NCI-H345 (cell line): ENCODE data around the gene SAMD13.

Experiments
- DNase-seq: peaks from one replicate; lab custom pipeline; 2025; lab: John Stamatoyannopoulos, UW

Gene SAMD13, protein sequence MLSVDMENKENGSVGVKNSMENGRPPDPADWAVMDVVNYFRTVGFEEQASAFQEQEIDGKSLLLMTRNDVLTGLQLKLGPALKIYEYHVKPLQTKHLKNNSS

DNA sequence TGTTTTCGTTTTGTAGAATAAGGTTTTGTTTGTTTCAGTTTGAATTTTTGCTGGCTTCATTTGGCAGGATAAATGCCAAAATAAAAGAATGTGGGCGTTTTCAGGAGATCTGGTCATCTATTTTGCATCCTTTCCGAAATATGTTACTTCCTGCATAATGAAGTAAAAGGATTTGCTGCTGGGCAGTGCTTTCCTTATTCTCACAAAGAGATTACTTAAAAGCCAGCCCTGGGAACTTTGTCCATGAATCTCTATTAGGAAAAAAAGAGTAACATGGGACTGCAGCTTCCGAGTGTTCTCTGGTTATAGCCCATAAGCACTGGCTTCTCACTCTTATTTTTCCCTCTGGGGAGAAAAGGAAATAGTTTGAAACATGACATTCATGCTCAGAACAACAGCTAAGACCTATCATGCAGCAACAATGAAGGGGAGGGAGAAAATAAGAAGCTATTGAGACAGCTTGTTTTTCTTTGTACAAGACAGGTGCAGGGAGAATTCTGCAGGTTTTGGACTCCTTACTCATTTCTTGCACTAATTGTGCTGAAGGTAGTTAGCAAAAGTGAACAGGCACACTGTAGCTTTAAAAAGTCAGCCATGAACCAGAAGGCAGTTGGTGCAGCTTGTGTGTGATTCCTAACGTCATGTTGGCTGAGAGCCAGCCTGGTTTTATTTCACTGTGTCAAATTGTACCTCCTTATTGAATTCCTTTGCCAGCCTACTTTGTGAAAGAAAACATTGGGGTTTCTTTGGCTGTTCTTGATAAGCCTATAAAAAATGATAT is at the start of gene SAMD13:
SAMD13 (plus strand) TSS at position 705 of the 781 bp plus-strand sequence. CDS start 1,527 bp downstream, outside the sequence.
- peak; percentile 87 for DNase-seq

DNA sequence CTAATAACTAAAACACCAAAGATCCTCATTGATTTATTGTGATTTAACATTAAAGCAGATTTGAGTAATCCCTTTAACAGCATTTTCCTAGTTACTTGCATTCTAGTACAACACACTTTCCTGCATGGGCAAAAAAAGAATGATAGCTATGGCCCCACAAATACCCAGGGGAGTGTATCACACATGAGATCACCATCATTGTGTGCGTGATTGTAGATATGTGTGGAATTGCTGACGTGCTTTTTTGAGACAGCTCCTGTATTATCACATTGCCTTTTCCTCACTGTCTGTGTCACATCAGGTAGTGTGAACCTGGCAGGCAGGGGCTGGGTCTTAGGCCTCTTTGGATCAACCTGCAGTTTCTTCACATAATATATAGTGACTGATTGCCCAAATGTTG is 48.5 kb upstream of the SAMD13 start:
- DNase-seq = no peak

DNA sequence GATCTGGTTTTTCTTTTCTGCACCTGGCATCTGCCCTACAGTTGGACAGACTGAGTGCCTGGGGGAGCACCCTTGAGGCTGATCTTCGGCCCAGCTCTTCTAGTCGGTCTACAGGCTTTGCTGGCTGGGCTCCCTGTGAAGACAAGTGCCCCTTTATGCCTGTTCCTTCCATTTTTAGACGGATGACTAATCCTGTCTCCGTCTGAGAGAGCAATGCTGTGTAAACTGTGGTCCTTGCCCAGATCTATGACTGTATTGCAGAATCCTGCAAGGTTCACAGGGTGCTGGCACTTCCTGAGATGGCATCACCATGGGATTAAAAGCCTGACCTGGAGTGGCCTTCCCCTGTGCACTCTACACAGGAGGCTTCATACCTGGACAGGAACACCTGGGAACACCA is 47.6 kb upstream of the SAMD13 start:
- DNase-seq = peak; percentile 32

DNA sequence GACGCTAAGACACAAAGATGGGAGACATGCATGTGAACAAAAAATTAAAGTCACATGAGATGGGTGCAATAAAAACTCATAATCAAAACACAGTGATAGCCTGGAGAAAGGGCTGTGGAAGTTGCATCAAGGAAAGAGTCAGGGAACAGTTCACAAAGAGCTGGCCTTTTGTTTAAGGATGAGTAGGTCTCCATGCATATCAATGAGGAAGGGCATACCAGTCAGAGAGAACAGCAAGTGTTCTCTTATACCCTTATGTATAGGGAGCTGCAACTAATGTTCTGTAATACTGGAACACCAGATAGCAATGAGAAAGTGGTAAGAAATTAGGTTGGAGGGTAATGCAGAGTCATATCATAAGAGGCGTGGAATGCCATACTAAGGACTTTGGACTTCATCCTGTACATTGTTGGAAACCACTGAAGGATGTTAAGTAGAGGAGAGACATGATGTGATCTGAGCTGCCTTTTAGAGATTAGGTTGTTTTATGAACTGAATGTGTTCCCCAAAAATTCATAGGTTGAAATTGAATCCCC is 46.7 kb upstream of the SAMD13 start:
- no peak for DNase-seq

DNA sequence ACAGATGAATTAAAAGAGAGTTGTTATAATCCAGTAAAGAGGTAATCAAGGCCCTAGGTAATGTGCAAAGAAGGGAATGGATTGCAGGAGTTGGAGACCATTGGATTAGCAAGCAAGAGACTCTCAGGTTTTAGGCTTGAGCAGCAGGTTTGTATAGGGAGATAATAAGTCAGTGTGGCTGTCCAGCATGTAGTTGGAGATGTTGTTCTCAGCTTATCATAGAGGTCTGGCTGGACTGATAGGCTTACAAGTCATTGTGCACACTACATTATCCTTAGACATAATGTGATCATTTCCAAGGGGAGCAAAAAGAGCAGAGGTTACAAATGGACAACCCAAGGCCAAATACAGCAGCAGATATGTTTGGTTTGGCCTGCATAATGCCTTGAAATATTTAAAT is 45.9 kb upstream of the SAMD13 start:
- DNase-seq = no peak

DNA sequence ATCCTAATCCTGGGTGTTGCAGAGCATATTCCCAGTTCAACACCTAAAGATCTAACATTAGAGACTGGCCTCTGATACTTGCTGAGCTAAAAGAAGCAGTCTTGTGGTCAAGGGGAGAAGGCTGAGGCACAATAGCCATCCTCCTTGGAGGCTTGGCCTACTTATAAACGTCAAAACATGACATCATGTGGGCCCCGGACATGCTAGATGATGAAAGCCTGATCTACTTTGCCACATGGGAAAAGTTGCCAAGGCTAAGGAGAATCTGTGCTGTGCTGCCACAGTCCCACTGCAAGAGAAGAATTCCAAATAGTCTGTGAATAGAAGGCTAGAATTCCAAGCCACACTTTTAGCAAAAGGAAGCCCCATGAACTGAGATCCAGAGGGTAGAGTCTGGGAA is 43.9 kb upstream of the SAMD13 start:
- no peak for DNase-seq

DNA sequence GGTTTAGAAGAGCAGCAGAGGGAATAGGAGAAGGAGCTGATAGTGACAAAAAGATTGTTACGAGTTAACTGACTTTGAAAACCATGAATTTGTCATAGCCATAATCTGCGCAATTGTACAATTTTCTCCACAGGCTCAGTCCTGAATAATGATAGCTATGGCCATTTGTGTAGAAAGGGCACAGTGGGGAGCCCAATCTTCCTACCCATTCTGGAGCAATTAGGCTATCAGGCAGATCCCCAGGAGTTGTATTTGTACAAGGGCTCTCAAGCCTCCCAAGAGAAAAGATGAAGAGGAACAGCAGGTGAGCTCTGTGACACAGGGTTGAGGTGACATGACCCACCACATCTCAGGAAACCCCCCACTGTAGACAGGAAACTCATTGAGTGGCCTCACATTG is 42.1 kb upstream of the SAMD13 start:
- peak; percentile 77 for DNase-seq

DNA sequence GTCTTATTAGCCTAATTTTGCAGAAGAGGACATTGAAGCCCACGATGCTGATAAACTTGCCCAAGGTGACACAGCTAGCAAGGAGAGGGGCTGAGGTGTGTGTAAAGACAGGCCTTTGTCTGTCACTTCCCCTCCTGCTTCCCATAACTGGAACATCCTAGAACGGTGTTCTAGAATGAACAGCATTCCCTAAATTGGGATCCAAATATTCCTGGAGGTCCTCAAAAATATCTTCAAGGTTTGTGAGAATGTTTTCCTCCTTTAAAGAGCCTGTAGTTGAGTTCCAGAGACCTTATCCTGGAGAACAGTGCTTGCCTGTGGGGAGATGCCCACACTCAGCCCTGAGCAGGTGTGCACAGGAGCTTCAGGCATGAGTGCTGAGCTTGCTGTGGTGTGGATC is 41.5 kb upstream of the SAMD13 start:
- DNase-seq = no peak

DNA sequence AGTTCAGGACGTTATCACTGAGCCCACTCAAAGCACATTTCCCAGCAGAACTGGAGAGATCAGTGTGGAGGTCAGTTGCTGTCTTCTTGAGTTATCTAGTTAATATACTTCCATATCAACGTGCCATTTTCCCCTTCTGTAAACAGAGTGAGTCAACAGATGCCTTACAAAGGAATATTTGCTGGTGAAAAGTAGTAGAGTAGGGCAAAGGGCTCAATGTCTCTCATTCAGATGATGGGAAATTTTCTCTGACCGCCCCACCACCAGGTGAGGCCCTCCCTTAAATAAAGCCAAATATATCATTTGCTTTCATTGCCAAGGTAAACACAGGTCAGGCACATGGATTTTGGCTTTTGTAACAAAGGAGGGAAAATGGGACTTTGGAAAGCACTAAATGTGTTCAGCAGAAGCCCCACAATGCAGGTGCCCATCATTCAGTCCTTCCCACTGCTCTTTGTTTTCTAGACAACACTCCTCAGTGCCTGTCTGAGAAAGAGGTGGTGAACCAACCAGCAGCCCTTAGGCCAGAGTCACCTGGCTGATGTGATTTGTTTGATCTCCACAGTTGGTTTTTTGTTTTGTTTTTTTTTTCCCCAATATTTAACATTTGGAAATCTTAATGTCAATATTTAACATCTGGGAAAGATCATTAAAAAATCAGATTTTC is 40.5 kb upstream of the SAMD13 start:
- DNase-seq = peak; percentile 75

DNA sequence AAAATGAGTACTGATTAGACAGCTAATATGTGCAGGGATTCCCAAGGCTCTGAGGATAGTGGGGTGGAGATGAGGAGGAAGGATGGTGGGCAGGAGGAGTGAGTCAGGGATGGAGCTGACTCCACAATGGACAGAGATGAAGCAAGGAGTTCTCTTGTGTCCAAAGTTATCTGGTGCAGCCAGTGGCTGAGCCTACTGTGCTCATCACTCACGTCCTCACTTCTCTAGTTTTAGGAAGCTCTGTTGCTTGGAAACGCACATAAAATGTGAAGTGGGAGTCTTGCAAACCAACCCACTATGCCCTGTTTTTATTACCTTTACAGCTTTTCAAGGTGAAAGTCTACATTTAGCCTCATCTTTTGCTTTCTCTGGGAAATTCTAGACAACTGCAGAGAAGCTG is 36.5 kb upstream of the SAMD13 start:
- DNase-seq = no peak

DNA sequence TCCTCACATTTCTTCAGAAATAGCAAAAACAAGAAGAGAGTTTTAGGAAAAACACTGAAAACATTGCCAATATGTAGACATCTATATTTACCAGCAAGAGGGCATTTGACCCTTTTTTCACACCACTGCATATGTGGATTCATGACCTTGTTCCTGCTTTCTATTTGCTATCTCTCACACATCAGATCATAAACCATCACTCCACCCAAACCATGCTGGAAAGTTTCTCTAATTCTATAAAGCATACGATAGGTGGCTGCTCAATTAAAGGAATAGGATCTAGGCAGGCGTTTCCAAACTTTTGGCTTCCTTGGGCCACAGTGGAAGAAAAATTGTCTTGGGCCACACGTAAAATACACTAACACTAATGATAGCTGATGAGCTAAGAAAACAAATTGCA is 35.6 kb upstream of the SAMD13 start:
- no peak for DNase-seq

DNA sequence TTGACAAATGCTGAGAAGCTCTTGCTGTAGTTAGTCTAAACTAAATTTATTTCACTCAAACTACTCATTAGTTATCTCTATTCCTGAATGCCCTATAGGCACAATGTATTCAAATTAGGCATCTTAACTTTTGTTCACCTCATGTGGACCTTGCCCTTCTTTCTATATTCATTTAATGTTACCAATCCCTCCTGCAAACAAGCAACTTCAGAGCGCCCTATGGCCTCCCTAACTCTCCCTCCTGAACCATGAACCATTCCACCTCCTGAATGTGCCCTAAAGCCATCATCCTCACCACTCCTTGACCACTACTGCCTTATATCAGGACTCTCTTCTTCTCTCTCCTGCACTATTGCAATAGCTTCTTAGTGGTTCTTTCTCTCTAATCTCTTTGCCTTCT is 34.8 kb upstream of the SAMD13 start:
- DNase-seq = no peak

DNA sequence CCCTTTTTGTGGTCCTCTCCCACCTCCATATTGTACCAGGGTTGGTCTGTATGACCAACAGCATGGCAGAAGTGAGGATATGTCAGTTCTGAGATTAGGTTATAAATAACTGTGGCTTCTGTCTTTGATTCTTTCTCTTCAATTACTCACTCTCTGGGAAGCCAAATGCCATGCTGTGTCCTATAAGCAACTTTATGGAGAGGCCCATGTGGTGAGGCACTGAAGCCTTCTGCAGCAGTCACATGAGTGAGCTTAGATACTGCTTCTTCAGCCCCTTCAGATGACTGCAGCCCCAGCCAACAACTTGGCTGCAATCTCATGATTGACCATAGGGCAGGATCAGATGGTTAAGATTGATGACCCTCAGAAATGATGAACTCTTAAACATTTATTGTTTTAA is 34.0 kb upstream of the SAMD13 start:
- DNase-seq = no peak

DNA sequence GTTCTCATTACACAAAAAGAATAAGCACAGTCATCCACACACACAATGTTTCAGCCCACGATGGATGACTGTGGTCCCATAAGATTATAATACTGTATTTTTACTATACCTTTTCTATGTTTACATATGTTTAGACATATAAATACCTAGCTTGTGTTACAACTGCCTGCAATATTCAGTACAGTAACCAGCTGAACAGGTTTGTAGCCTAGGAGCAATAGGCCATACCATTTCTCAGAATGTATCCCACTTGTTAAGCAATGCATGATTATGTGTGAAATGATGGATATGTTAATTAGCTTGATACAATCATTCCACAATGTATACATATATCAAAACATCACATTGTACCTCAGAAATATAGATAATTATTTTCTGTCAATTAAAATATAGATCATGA is 33.2 kb upstream of the SAMD13 start:
- no peak for DNase-seq

DNA sequence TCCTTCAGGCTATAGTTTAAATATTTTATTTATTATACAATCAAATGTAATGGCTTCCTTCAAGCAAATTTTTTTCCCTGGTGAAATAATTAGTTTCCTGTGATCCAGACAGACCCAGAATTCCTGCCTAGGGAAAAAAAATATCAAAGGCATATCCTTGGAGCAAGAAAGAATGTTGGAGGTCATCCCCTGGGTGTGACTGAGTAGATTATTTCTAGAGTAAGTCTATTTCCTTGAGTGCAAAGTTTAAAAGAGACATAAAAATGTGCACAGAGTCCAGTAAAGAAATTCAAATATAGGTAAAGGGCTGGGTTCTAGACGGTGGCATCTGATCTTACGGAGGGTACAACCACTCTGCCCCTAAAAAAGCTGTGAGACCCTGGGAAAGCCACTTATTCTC is 32.2 kb upstream of the SAMD13 start:
- DNase-seq = no peak

DNA sequence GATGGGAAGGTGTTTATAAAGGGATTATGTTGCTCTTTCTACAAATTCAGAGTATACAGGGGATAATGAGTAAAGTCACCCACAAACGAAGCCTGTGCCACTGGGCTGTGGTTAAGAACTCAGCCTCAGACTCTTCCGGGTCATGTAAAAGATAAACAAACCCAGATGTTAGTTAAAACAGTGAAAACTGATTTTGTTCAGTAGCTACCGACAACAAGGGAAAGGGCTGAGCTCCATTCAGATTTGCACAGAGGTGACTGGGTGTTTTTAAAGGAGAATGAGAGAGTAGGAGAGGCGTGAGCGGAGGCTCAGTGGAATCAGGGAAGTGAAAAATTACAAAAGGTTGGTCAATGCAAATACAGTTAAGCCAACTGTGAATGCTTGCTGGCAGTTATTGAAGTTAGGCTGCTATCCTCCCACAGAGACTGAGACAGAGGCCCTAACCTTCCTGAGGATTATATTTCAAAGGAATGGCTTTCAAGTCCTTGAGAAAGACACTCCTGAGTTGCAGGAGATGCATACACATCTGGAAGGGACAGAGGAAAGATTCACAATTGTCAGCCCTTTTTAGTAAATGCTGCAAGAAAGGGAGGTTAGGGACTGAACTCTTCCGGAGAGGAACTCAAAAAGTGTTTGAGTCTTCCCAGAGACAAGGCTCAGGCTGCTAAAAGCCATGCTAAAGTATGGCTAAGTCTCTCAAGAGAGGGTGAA is 29.9 kb upstream of the SAMD13 start:
- peak; percentile 55 for DNase-seq

DNA sequence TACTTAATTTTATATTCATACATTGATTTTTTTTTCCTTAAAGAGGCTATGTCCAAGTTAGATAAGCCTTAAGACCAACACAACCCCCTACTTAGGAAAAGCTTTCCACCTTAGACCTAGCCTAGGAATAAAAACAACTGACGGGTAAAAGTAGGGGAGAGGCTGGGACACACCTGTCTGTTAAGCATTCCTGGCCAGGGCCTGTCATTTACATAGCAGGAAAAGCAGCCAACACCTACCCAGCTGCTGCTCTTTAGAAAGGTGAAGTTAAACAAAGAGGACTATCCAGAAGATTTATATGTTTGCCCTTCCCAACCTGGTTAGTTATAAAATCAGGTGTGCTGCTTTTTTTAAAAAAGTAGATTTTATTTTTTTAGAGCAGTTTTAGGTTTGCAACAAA is 29.1 kb upstream of the SAMD13 start:
- peak; percentile 86 for DNase-seq

DNA sequence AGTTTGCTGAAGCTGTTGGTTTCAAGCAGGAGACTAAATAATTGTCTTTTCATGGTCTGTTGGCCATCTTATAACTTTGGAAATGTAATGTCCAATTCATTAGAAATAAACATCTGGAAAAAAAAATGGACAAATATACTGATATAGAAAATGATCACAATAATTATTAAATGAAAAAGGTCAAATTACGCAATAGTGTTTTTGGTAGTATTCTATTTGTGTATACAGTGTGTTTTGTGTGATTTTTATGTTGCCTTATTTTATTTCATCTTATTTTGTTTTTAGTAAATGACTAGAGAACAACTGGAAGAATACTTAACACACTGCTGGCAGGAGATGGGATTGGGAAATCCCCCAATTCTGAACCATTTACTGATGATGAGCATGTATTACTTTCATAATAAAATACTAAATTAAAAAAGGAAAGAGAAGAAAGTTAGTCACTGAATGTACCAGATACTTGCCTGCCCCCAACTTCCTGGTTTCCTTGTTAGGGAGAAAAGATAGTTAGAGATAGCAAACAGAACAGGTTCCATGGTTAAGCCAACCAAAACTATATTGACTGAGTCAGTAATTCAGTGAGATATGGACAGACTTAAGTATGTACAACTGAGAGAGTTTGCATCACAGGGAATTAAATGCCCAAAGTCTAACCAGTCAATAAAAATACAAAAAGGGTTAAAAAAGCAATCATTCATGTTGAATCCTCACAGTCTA is 24.0 kb upstream of the SAMD13 start:
- DNase-seq = no peak

DNA sequence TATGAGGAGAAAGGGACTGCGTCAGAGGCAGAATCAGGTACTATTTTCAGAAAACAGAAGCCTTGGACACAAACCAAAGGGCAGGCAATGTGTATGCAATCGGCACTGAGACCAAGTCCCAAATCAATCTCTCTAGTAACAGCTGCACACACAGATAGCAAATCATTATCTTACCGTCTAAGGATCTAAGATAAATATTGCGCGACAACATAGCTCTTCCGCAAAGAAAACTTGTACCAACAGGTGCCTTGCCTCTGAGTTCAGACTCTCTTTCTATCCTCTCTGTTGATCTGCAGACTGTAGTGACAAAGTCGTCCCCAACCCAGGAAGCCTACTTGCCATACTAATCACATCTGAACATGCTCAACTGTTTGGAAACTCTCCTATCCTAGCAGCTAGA is 22.6 kb upstream of the SAMD13 start:
- DNase-seq = no peak

DNA sequence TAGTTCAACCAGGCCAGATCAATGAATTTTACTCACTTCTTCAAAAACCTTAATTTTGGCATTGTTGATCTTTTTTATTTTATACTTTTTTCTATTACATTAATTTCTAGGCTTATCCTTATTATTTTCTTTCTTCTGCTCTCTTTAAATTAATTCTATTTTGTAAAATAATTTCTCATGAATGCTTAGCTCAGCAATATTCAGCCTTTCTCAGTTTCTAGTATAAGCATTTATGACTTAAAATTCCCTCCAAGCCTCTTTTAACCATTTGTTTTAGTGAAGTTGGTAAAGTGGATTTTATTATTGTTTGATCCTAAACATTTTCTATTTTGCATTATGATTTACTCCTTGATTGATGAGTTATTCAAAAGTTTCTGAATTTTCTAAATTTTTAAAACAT is 20.6 kb upstream of the SAMD13 start:
- DNase-seq = no peak

DNA sequence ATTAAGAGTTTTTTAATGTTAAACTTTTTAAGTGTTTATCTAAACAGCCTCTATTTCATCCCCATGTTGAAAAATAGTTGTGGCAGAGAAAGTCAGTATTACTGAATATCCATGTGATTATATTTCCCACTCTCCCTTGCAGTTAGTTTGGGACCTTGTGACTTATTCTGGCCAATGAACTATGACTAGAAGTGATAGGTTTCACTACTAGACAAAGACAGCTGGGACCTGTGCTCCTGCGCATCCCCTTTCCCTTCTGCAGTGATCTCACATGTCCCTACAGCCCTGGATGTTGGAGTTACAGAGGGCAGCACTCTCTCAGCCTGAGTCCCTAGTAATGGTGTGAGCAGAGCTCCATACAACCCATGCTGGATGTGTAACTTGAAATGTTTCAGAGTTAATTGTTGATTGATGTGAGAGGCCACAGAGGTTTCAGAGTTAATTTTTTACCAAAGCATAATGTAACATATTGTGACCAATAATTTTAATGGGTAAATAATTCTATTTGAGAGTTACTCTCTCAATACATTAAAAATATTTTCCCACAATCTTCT is 18.7 kb upstream of the SAMD13 start:
- no peak for DNase-seq

DNA sequence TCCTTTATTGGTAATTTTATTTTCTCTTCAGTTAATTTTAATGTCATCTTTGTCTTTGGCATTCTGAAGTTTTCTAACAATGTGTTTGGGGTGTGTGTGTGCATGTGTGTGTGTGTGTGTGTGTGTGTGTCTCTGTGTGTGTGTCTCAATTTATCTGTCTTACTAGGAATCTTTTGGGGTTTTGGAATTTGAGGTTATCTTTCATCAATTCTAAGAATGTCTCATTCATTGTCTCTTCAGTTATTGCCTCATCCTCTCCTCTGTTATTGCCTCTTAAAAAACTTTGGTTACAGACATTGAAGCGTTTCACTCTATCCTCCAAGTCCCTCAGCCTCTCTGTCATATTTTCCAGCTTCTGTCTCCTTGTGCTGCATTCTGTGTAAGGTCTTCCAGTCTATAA is 18.1 kb upstream of the SAMD13 start:
- DNase-seq = no peak
